Measurements from ENCODE around the gene MCTP2. TPM values are rescaled to one million over a fixed set of nuclear protein-coding genes. Genes with fewer than 3 reads are reported as not detected.

The MCTP2 gene
- total and polyA plus RNA-seq, 2 donors (not counting 1 experiment from before 2014, with no cell fraction given) = 38.3 to 64.8 TPM

DNA sequence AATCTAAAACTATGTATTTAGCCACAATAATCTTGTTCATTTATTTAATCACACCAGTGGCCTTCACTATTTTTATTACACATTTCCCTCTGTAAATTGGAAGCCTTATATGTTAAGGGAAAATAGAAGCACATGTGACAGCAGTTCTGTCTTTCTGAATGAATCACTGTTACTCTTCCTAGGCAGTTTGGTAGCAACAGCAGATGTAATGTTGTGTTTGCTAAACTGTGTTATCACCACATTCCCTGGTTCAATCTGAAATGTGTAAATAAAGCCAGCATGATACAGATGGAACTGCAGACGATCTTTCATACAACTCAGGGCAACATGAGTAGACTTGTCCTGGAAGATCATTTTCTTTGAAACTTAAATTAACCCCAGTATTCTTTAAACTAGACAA lies 220.1 kb downstream of the MCTP2 start:
- H4K20me1 ChIP-seq (ENCODE audit: control insufficient read depth, insufficient read depth, low read length, poor library complexity, severe bottlenecking) = no peaks in the 10 kb centered on the region
- CTCF ChIA-PET = interaction anchor here (1.4 kb wide), 1 partner anchor 41 kb away, joined by 3 read pairs; no protein-coding TSS in a partner anchor
- no peak overlapping the region for H3K27ac Mint-ChIP-seq

DNA sequence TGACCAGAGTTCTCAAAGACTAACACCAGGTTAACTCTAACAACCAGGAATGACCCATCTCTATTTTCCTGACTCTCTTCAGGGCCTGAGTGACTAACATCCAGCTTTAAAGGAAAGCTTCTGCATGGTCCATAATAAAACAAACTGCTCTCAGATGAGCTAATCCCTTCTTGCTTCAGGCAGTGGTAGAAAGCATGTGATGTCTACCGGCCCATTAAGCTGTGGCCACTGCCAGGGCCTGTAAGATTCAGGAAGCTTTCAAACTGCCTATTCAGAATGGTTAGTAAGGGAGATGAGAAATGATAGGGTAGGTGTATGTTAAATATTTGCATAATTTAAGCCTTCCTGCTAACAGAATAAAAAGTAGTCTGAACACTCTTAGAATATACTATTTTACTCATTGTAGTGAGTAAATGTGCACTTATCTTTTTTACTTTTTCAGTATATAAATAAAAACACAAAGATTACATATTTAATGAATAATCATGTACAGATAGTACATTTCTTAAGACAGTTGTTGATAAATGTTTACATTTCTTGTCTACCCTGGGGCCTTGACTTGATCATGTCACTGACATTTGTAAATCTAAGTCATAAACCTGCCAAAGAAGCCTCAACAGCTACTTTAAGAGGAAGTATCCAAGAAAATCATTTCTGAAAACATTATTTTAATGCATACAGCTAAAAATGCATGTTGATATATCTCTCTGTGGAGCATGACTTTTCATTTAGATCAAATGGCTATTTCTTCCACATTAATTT lies 222.0 kb downstream of the MCTP2 start:
- H3K27me3 Mint-ChIP-seq = no peaks in the 10 kb centered on the region
- no peak for DNase-seq
- CTCF ChIA-PET = no interaction called here
- H3K4me1 Mint-ChIP-seq = no peaks in the 10 kb centered on the region
- no peak overlapping the region for H3K27ac Mint-ChIP-seq
- TF ChIP-seq EZH2 (IDR thresholded peaks at IDR 0.05; ENCODE audit: borderline replicate concordance, insufficient read depth, low read depth, low read length, poor library complexity, severe bottlenecking) = no peak
- TF ChIP-seq, protein P1, sequence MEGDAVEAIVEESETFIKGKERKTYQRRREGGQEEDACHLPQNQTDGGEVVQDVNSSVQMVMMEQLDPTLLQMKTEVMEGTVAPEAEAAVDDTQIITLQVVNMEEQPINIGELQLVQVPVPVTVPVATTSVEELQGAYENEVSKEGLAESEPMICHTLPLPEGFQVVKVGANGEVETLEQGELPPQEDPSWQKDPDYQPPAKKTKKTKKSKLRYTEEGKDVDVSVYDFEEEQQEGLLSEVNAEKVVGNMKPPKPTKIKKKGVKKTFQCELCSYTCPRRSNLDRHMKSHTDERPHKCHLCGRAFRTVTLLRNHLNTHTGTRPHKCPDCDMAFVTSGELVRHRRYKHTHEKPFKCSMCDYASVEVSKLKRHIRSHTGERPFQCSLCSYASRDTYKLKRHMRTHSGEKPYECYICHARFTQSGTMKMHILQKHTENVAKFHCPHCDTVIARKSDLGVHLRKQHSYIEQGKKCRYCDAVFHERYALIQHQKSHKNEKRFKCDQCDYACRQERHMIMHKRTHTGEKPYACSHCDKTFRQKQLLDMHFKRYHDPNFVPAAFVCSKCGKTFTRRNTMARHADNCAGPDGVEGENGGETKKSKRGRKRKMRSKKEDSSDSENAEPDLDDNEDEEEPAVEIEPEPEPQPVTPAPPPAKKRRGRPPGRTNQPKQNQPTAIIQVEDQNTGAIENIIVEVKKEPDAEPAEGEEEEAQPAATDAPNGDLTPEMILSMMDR (IDR thresholded peaks at IDR 0.05) = no peak
- no peaks in the 10 kb centered on the region for H3K9me3 Mint-ChIP-seq (ENCODE audit: insufficient read depth)
- Histone ChIP-seq H3K27me3 (replicated peaks in 1 of 4; ENCODE audit: control extremely low read depth in 1 of 4, control insufficient read depth in 3 of 4, insufficient read depth in 4 of 4, low read length in 3 of 4) (no peaks in the 10 kb centered on the region), H3K9ac (ENCODE audit: low read length) (no peak overlapping the region), H3K27ac (ENCODE audit: low read length in 2 of 2) (no peak overlapping the region), H3K4me3 (ENCODE audit: control extremely low read depth in 1 of 5, extremely low read depth in 1 of 5, insufficient read depth in 1 of 5, low read depth in 2 of 5, low read length in 4 of 5) (no peak overlapping the region), H3K4me2 (replicated peaks; ENCODE audit: low read depth, low read length, poor library complexity, severe bottlenecking) (no peak overlapping the region), H3K79me2 (ENCODE audit: control insufficient read depth, insufficient read depth, low read length) (no peaks in the 10 kb centered on the region), H3K4me1 (ENCODE audit: control insufficient read depth in 2 of 2, insufficient read depth in 2 of 2, low read length in 2 of 2) (no peaks in the 10 kb centered on the region), H4K20me1 (ENCODE audit: control insufficient read depth, insufficient read depth, low read length, poor library complexity, severe bottlenecking) (no peaks in the 10 kb centered on the region), H3K36me3 (replicated peaks in 1 of 2; ENCODE audit: control extremely low read depth in 1 of 2, control insufficient read depth in 1 of 2, extremely low read depth in 1 of 2, insufficient read depth in 2 of 2, low read length in 1 of 2) (peaks cover 5 to 13% of the 10 kb centered on the region in 2 experiments), H3K9me3 (ENCODE audit: control extremely low read depth in 1 of 3, control insufficient read depth in 2 of 3, insufficient read depth in 1 of 3, low read length in 2 of 3) (no peaks in the 10 kb centered on the region), H2AFZ (ENCODE audit: insufficient read depth, low read depth, low read length, poor library complexity, severe bottlenecking) (no peak overlapping the region)
- POLR2A ChIA-PET = no interaction called here
- intact Hi-C loops (cut with micrococcal nuclease) = no loop called here
- WGBS (ENCODE audit: insufficient coverage) = no CpG with 5 or more reads among the region's 1 CpG
- no peak for ATAC-seq (ENCODE audit: low read depth)
- no peak overlapping the region for H3K4me3 Mint-ChIP-seq

More for the DNA sequence above, 220.1 kb downstream of the MCTP2 start:
- no peaks in the 10 kb centered on the region for H3K4me1 ChIP-seq (ENCODE audit: control insufficient read depth in 2 of 2, insufficient read depth in 2 of 2, low read length in 2 of 2)
- intact Hi-C loops (cut with micrococcal nuclease) = no loop called here
- ATAC-seq (ENCODE audit: low read depth) (no peak), DNase-seq (no peak)
- H3K27me3 Mint-ChIP-seq = no peaks in the 10 kb centered on the region
- no peaks in the 10 kb centered on the region for H3K4me1 Mint-ChIP-seq
- no peaks in the 10 kb centered on the region for H3K9me3 ChIP-seq (ENCODE audit: control extremely low read depth in 1 of 3, control insufficient read depth in 2 of 3, insufficient read depth in 1 of 3, low read length in 2 of 3)
- no peak overlapping the region for H3K4me3 ChIP-seq (ENCODE audit: control extremely low read depth in 1 of 5, extremely low read depth in 1 of 5, insufficient read depth in 1 of 5, low read depth in 2 of 5, low read length in 4 of 5)
- WGBS (ENCODE audit: insufficient coverage) = no CpG with 5 or more reads among the region's 1 CpG
- no peaks in the 10 kb centered on the region for H3K27me3 ChIP-seq (replicated peaks in 1 of 4; ENCODE audit: control extremely low read depth in 1 of 4, control insufficient read depth in 3 of 4, insufficient read depth in 4 of 4, low read length in 3 of 4)
- no peak overlapping the region for H3K4me3 Mint-ChIP-seq
- H3K27ac ChIP-seq (ENCODE audit: low read length in 2 of 2) = no peak overlapping the region
- peaks cover 3 to 5% of the 10 kb centered on the region in 2 experiments for H3K36me3 ChIP-seq (replicated peaks in 1 of 2; ENCODE audit: control extremely low read depth in 1 of 2, control insufficient read depth in 1 of 2, extremely low read depth in 1 of 2, insufficient read depth in 2 of 2, low read length in 1 of 2)
- no peak overlapping the region for H3K9ac ChIP-seq (ENCODE audit: low read length)
- H3K9me3 Mint-ChIP-seq (ENCODE audit: insufficient read depth) = no peaks in the 10 kb centered on the region
- POLR2A ChIA-PET = no interaction called here
- no peak overlapping the region for H2AFZ ChIP-seq (ENCODE audit: insufficient read depth, low read depth, low read length, poor library complexity, severe bottlenecking)
- H3K4me2 ChIP-seq (replicated peaks; ENCODE audit: low read depth, low read length, poor library complexity, severe bottlenecking) = no peak overlapping the region
- no peaks in the 10 kb centered on the region for H3K79me2 ChIP-seq (ENCODE audit: control insufficient read depth, insufficient read depth, low read length)
- TF ChIP-seq EZH2 (IDR thresholded peaks at IDR 0.05; ENCODE audit: borderline replicate concordance, insufficient read depth, low read depth, low read length, poor library complexity, severe bottlenecking) = no peak
- TF ChIP-seq, protein P1 (IDR thresholded peaks at IDR 0.05) = no peak
